NCI-H2196 (cell line): ENCODE data around the gene GRIN2B.

ENCODE experiments used
- DNase-seq: peaks from one replicate; lab custom pipeline; 2025; ENCODE audit not compliant: unreplicated experiment; lab: John Stamatoyannopoulos, UW

Gene GRIN2B

GRCh38 chr12:13981296-13981962 lies at the start of gene GRIN2B:
GRIN2B (minus strand) TSS chr12:13981602; CDS start chr12:13866208, 115,394 bp downstream.
- DNase-seq = no peak

GRCh38 chr12:14026537-14026936 lies 45.1 kb upstream of the GRIN2B start:
- no peak for DNase-seq

- no peak for DNase-seq
These were observed 43.2 kb upstream of the GRIN2B start for GRCh38 chr12:14024591-14024990.

GRCh38 chr12:14018080-14018479 lies 36.7 kb upstream of the GRIN2B start:
- DNase-seq = no peak

GRCh38 chr12:14010989-14011388 lies 29.6 kb upstream of the GRIN2B start:
- DNase-seq = no peak

DNA sequence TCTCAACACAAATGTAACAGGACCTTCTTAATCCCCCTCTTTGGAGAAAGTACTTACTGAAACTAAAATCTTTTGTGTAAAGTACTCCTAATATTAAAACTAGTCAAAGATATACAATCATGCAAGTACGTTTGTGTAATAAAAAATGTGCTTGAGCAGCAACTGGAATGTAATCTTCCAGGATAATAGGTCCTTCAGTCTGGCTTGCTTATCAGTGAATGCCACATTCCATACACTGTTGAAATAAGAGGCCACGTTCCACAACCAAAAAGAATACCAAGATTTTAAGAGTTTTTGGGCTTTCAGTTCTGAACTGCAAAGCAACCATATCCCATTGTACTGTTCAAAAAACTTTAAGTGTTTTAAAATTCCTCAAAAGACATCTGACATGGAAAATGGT lies 26.2 kb upstream of the GRIN2B start:
- no peak for DNase-seq

DNA sequence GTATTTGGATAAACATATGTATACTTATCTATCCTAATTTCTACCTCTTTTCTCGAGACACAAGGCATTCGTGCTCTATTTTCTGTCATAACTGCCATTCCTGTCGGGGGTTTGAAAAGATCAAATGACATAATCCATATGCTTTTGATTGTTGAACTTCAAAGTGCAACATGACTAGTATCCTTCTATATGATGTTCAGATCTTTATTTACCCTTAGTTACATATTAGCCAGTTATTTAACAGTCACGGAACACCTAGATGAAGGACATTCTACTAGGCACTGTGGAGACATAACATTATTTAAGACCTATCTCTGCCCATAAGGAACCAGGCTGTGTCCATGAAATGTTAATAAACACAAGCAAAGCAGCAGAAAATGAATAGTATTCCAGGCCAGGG lies 11.2 kb upstream of the GRIN2B start:
- no peak for DNase-seq

DNA sequence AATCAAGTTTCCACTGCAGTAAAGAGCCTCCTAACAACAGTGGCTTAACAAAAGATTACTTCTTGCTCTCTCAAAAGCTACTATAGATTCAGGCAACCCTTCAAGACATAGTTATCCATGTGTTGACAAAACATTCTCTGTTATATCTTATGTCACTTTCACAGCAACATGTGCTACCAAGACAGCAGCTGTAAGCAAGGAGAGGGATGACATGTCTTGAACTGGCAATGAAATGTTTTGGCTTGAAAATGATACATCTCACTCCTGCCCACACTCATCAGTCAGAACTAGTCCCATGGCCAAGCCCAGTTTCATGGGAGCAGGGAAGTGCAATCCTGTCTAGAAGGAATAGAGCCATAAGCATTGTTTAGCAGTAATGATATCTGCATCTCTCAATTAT lies 10.7 kb upstream of the GRIN2B start:
- no peak for DNase-seq

DNA sequence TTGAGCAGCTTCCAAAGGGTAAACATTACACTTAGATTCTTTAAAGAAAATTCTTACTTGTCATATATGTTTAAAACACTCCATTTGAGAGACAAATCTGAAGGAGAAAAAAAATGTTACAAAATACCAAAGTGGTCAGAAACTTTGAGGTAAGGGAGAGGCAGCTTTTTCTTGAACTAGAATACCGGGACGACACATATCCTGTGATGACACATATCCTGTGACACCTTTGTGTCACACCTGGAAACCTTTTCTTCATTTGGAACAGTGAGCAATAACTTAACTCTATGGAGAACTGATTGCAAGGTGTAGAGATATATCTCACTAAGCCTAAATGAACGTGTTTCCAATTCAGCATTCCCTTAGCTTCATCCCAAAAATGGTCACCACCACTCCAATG lies 4.6 kb upstream of the GRIN2B start:
- DNase-seq = no peak

DNA sequence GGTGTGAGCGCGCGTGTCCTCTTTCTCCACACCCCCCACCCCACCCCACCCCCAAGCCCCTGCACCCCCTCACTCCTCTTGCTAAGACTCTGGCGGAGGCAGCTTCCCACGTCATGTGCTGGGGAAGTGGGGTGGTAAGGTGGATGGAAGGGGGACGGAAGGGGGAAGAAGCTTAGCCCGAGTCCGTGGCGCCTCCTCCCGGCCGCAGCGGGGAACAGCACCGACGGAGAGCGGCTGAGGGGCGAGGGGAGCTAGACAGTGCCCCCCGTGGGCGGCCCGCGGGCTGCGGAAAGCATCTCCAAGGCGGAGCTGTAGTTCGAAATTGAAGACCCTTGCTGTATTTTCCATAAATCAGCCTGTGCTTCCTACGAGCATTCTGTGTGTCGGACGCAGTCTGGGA lies 588 bp upstream of the GRIN2B start:
- DNase-seq = no peak

- DNase-seq = no peak
These were observed 685 bp downstream of the GRIN2B start for GRCh38 chr12:13980538-13981295.

- DNase-seq = no peak
These were observed 1.5 kb downstream of the GRIN2B start for GRCh38 chr12:13979772-13980378.

DNA sequence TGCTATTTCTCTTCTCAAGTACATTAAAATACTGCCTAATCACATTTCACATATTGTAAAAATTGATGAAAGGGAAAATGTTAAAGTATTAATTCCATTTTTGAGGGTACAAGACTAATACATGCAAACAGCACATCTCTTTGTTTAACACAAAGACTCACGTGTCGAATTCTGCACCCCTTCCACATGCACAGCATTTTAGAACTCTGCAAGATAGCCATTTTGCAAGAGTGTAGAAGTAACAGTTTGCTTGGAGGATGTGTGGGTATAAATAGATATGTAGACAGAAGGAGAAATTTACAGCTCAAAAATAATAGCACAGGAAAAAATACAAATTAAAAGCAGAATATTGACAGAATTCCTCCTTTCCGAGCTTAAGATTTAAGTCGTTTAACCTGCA lies 2.5 kb downstream of the GRIN2B start:
- DNase-seq = no peak

GRCh38 chr12:13976880-13977279 lies 4.5 kb downstream of the GRIN2B start:
- DNase-seq = no peak

DNA sequence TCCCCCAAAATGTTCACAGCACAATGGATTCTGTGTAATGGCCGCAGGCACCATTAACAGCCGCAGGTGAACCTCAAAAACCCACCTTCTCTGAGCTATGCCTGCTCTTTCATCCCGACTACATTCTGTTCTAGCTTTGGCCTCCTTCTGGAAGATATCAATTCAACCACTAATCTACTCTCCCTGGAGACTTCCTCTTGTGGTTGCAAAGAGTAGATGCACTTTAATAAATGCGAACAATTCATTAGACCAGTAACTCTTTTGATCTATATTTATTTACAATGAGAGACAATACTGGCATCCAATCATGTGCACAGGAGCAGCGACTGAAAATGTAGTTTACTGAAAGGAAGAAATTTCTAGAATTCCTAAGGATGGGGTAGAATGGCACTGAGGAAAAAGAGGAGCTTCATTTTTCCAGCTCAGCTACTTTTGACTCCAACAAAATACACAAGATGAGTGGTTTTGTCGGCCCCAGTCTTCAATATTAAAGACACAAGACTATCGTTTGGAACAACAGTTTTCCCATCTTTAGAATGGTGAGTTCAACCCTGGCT lies 5.3 kb downstream of the GRIN2B start:
- DNase-seq = no peak

DNA sequence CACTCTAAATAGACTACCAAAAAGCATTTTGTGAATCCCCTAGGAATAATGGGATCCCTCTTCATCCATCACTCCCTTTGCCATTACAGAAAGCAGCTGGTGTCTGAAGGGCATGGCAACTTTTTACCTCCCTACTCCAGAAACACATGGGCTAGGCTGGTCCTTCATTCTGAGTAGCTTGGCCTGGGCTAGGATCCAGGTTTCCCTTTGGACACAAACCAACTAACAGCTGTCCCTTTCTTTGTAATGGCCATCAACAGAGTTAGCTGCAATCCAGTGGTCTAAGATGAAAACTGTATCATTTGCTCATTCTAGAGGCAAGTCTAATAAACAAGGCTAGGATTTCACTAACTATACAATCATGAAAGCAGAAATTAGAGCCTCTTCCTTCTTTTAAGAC lies 7.4 kb downstream of the GRIN2B start:
- no peak for DNase-seq

DNA sequence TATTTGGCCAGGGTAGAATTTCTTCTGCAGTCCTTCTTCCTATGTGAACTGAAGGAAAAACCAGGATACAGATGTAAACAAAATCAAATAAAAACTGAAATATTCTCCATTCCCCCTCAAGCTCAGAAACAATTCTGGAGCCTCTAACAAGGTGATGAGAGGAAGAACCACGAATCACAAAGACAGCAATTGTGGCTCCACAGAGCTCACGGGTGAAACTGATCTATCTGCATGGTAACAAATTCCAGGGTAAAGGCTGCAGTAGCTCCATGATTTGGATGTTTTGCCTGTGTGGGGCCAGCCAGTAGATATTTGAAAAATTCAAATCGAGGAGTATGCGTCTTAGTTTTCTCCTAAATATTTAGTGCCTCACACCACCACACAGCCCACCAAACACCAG lies 10.6 kb downstream of the GRIN2B start:
- DNase-seq = no peak

- no peak for DNase-seq
These were observed 13.1 kb downstream of the GRIN2B start for GRCh38 chr12:13968281-13968680.

GRCh38 chr12:13964666-13965065 lies 16.7 kb downstream of the GRIN2B start:
- no peak for DNase-seq

- DNase-seq = no peak
These were observed 18.7 kb downstream of the GRIN2B start for GRCh38 chr12:13962699-13963098.

GRCh38 chr12:13961971-13962370 lies 19.4 kb downstream of the GRIN2B start:
- no peak for DNase-seq

GRCh38 chr12:13959131-13959723 lies 22.2 kb downstream of the GRIN2B start:
- no peak for DNase-seq
